ENCODE results near the gene IFNA10.
"Not testable (repeated sequence)": the region's sequence is repeated elsewhere in the genome, so short reads cannot be mapped to it uniquely, and the experiment has no call there.

IFNA10 gene

DNA sequence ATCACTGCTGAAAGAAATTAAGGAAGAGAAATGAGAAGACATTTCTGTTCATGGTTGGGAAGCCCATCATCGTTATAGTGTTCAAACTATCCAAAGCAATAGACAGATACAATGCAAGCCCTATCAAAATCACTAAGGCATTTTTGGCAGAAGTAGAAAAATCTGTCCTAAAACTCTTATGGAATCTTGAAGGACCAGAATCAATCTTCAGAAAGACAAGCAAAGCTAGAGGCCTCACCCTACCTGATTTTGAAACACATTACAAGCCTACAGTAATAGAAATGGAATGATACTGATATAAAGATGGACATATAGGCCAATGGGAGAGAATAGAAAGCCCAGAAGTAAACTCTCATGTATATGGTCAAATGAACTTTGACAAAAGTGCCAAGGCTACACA is 35.6 kb downstream of the IFNA10 start:
- DNase-seq (ENCODE audit: low spot score), result no peak
- no peak for TF ChIP-seq CTCF (IDR thresholded peaks at IDR 0.05; ENCODE audit: extremely low read depth, missing control alignments)

GRCh38 chr9:21166560-21166959 is 40.4 kb downstream of the IFNA10 start, which contains the start of gene IFNA21:
TSS of gene IFNA21 (minus strand) at chr9:21166660. CDS start at chr9:21166612, 48 bp downstream.
- not testable (repeated sequence) for DNase-seq (ENCODE audit: low spot score)

GRCh38 chr9:21165516-21165915 is 41.4 kb downstream of the IFNA10 start:
- TF ChIP-seq CTCF (IDR thresholded peaks at IDR 0.05; ENCODE audit: extremely low read depth, missing control alignments), result no peak
- no peak for DNase-seq (ENCODE audit: low spot score)

DNA sequence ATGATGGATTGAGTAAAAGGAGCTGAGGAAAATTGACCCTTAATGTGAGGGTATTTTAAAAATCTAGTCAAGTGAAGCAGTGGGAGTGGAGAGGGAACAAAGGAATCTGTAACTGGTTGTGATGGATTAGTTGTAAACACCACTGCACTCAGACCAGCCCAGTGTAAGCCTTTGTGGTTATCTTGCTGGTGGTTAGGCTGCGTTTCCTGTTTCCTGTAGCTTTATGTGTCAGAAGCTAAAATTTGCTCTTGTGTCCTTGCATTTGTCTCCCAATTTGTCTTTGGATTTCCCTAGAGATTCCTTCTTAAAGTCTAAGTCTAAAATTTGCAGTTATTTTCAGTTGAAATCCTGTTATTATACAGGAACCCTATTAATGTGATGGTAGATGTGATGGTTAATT is 46.8 kb downstream of the IFNA10 start:
- no peak for TF ChIP-seq CTCF (IDR thresholded peaks at IDR 0.05; ENCODE audit: extremely low read depth, missing control alignments)
- peak; percentile 25 for DNase-seq (ENCODE audit: low spot score)
